OCI-LY3 (cell line): ENCODE measurements around the gene PHF13.
A peak's percentile ranks its signal among the peaks of the same experiment; 100 is the strongest.

ENCODE experiments used
- H2AFZ ChIP-seq: fragments of 200-600, 300-600 bp; shearing (Covaris generic); 2 replicates; pipeline ENCODE4 v1.6.0; 2014; ENCODE audit warnings: antibody characterized with exemption, low read depth, low read length
- H3K27ac ChIP-seq: fragments of 200-600, 300-600 bp; sonication (generic); 2 replicates; pipeline ENCODE4 v1.5.1; 2014; ENCODE audit warnings: mild to moderate bottlenecking, low read length, moderate library complexity, mixed read lengths
- H3K27me3 ChIP-seq: fragments of 200-600, 300-600 bp; sonication (generic); 2 replicates; pipeline ENCODE4 v1.6.1; 2014; ENCODE audit warnings: low read depth, low read length, mixed read lengths
- H3K36me3 ChIP-seq: fragments of 200-600, 300-600 bp; sonication (generic); replicated peaks from 2 replicates; pipeline ENCODE3; 2014; ENCODE audit warnings: low read depth, low read length, mixed read lengths
- H3K4me1 ChIP-seq: fragments of 300-600, 200-600 bp; sonication (generic); 2 replicates; pipeline ENCODE4 v1.6.1; 2014; ENCODE audit warnings: low read length, mixed read lengths
- H3K4me2 ChIP-seq: fragments of 200-600, 300-600 bp; sonication (generic); 2 replicates; pipeline ENCODE4 v1.6.1; 2014; ENCODE audit warnings: low read length, mixed read lengths
- H3K4me3 ChIP-seq: fragments of 300-600, 200-600 bp; sonication (generic); 2 replicates; pipeline ENCODE4 v1.5.1; 2014; ENCODE audit warnings: antibody characterized with exemption, mild to moderate bottlenecking, low read length, moderate library complexity
- H3K79me2 ChIP-seq: fragments of 300-600, 200-600 bp; shearing (Covaris generic); 2 replicates; pipeline ENCODE4 v1.6.1; 2014; ENCODE audit warnings: mild to moderate bottlenecking, low read length, mixed read lengths
- H3K9ac ChIP-seq: fragments of 300-600, 200-600 bp; shearing (Covaris generic); 2 replicates; pipeline ENCODE4 v1.6.0; 2014; ENCODE audit warnings: mild to moderate bottlenecking, low read length, moderate library complexity
- H3K9me3 ChIP-seq: fragments of 200-600, 300-600 bp; shearing (Covaris generic); 2 replicates; pipeline ENCODE4 v1.6.1; 2014; ENCODE audit warnings: low read length, mixed read lengths; ENCODE audit not compliant: insufficient read depth
- H4K20me1 ChIP-seq: fragments of 200-600, 300-600 bp; sonication (generic); 2 replicates; pipeline ENCODE4 v1.6.1; 2016; ENCODE audit warnings: low read length, mixed read lengths; ENCODE audit not compliant: insufficient read depth
- CTCF ChIP-seq: fragments of 200-600, 300-600 bp; sonication (generic); IDR thresholded peaks from 2 replicates; pipeline ENCODE4 v1.5.1; 2014; ENCODE audit warnings: antibody characterized with exemption, low read length, low read depth
- EZH2phosphoT487 ChIP-seq: fragments of 200-600 bp; shearing (Covaris generic); IDR thresholded peaks from 2 replicates; pipeline ENCODE4 v1.6.1; 2018; ENCODE audit warnings: antibody characterized with exemption, mixed run types, low read depth

PHF13 gene

GRCh38 chr1:6614019-6614928 is 743 bp downstream of the PHF13 start:
- Histone ChIP-seq H3K36me3 (peaks cover 6% of the 10 kb centered on the region), H3K4me1 (peaks cover 5% of the 10 kb centered on the region), H4K20me1 (peaks cover 22% of the 10 kb centered on the region), H3K4me2 (peak overlapping the region; percentile 54), H3K27ac (peak overlapping the region; percentile 66), H2AFZ (no peak overlapping the region), H3K27me3 (no peaks in the 10 kb centered on the region), H3K79me2 (peaks cover 37% of the 10 kb centered on the region), H3K9me3 (no peaks in the 10 kb centered on the region), H3K4me3 (peak overlapping the region; percentile 83), H3K9ac (peak overlapping the region; percentile 80)
- no peak for TF ChIP-seq EZH2phosphoT487
- no peak for TF ChIP-seq CTCF

GRCh38 chr1:6614929-6615785 is 1.6 kb downstream of the PHF13 start:
- H2AFZ ChIP-seq, result no peak overlapping the region
- no peaks in the 10 kb centered on the region for H3K9me3 ChIP-seq
- H3K27me3 ChIP-seq, result no peaks in the 10 kb centered on the region
- peaks cover 37% of the 10 kb centered on the region for H3K79me2 ChIP-seq
- H3K4me1 ChIP-seq, result peaks cover 5% of the 10 kb centered on the region
- peak overlapping the region; percentile 82 for H3K4me2 ChIP-seq
- TF ChIP-seq EZH2phosphoT487 (no peak), CTCF (no peak)
- H3K4me3 ChIP-seq, result peak overlapping the region; percentile 83
- peak overlapping the region; percentile 57 for H3K9ac ChIP-seq
- H3K36me3 ChIP-seq, result peaks cover 7% of the 10 kb centered on the region
- peaks cover 22% of the 10 kb centered on the region for H4K20me1 ChIP-seq
- H3K27ac ChIP-seq, result no peak overlapping the region

- no peak overlapping the region for H3K4me3 ChIP-seq
- H4K20me1 ChIP-seq, result peaks cover 26% of the 10 kb centered on the region
- no peaks in the 10 kb centered on the region for H3K27me3 ChIP-seq
- no peak for TF ChIP-seq EZH2phosphoT487
- no peak for TF ChIP-seq CTCF
- no peak overlapping the region for H3K27ac ChIP-seq
- no peak overlapping the region for H3K9ac ChIP-seq
- no peak overlapping the region for H3K4me2 ChIP-seq
- H3K79me2 ChIP-seq, result peaks cover 33% of the 10 kb centered on the region
- H3K36me3 ChIP-seq, result peaks cover 21% of the 10 kb centered on the region
- H3K4me1 ChIP-seq, result peaks cover 5% of the 10 kb centered on the region
- no peaks in the 10 kb centered on the region for H3K9me3 ChIP-seq
- H2AFZ ChIP-seq, result no peak overlapping the region
These were observed 5.5 kb downstream of the PHF13 start for GRCh38 chr1:6619045-6619444.
